NCI-H82 treated with DMSO at 0.1 percent for 48 hours (cell line): ENCODE data around the gene LMF2.
"Not testable (repeated sequence)": the region's sequence is repeated elsewhere in the genome, so short reads cannot be mapped to it uniquely, and the experiment has no call there.

ENCODE experiments used
- DNase-seq: peaks from one replicate; lab custom pipeline; 2025; ENCODE audit not compliant: unreplicated experiment; lab: John Stamatoyannopoulos, UW

The LMF2 gene

GRCh38 chr22:50507421-50507990 lies at the start of gene LMF2:
TSS of gene LMF2 (minus strand) at chr22:50507702. CDS start at chr22:50507675, 27 bp downstream.
- no peak for DNase-seq

- DNase-seq: no peak
These were observed 49.2 kb upstream of the LMF2 start for GRCh38 chr22:50556703-50557102.

- DNase-seq: no peak
These were observed 45.8 kb upstream of the LMF2 start for GRCh38 chr22:50553310-50553709.

- DNase-seq: no peak
These were observed 43.8 kb upstream of the LMF2 start for GRCh38 chr22:50551160-50551752.

GRCh38 chr22:50550395-50550794 lies 42.9 kb upstream of the LMF2 start:
- DNase-seq: no peak

- DNase-seq: no peak
These were observed 41.7 kb upstream of the LMF2 start for GRCh38 chr22:50548921-50549790.

- no peak for DNase-seq
These were observed 40.8 kb upstream of the LMF2 start for GRCh38 chr22:50548040-50548920.

GRCh38 chr22:50547263-50547985 lies 39.9 kb upstream of the LMF2 start:
- no peak for DNase-seq

GRCh38 chr22:50546326-50547262 lies 39.1 kb upstream of the LMF2 start:
- DNase-seq: no peak

- DNase-seq: no peak
These were observed 38.2 kb upstream of the LMF2 start, which contains the start of gene KLHDC7B for GRCh38 chr22:50545522-50546325. TSS of gene KLHDC7B (plus strand) at chr22:50545899. CDS start at chr22:50546244, 345 bp downstream.

GRCh38 chr22:50544746-50545253 lies 37.3 kb upstream of the LMF2 start:
- DNase-seq: no peak

GRCh38 chr22:50544078-50544745 lies 36.7 kb upstream of the LMF2 start:
- no peak for DNase-seq

- DNase-seq: no peak
These were observed 35.0 kb upstream of the LMF2 start for GRCh38 chr22:50542416-50542927.

- not testable (repeated sequence) for DNase-seq
These were observed 34.1 kb upstream of the LMF2 start for GRCh38 chr22:50541667-50542026.

GRCh38 chr22:50540381-50540780 lies 32.9 kb upstream of the LMF2 start:
- no peak for DNase-seq

GRCh38 chr22:50537765-50538164 lies 30.3 kb upstream of the LMF2 start:
- DNase-seq: no peak

- no peak for DNase-seq
These were observed 28.7 kb upstream of the LMF2 start for GRCh38 chr22:50536226-50536625.

GRCh38 chr22:50535113-50535512 lies 27.6 kb upstream of the LMF2 start:
- DNase-seq: no peak
